Subcutaneous abdominal adipose tissue (tissue), 5 donors: ENCODE data around the gene TCF7L2.
A peak's percentile ranks its signal among the peaks of the same experiment; 100 is the strongest.

Experiments used
- H3K27ac ChIP-seq: one replicate; pipeline ENCODE4 v1.7.0; 2013; ENCODE audit warnings: low read depth, mild to moderate bottlenecking, inconsistent platforms, low read length, moderate library complexity
- H3K27me3 ChIP-seq, 5 donors: one replicate each; pipeline ENCODE4 v1.7.0; 2013; ENCODE audit warnings: low read length in 5 of 5, inconsistent platforms in 1 of 5; ENCODE audit not compliant: control insufficient read depth in 5 of 5, insufficient read depth in 4 of 5
- H3K36me3 ChIP-seq, 5 donors: one replicate each; pipeline ENCODE4 v1.7.0; 2013; ENCODE audit warnings: low read length in 5 of 5; ENCODE audit not compliant: control insufficient read depth in 5 of 5, insufficient read depth in 5 of 5
- H3K4me1 ChIP-seq, 5 donors: one replicate each; pipeline ENCODE4 v1.7.0; 2013; ENCODE audit warnings: low read length in 5 of 5, mild to moderate bottlenecking in 3 of 5, moderate library complexity in 1 of 5; ENCODE audit not compliant: control insufficient read depth in 5 of 5, insufficient read depth in 5 of 5
- H3K4me3 ChIP-seq, 5 donors: one replicate each; pipeline ENCODE4 v1.7.0; 2013; ENCODE audit warnings: low read length in 5 of 5, low read depth in 1 of 5
- H3K9ac ChIP-seq, 5 donors: one replicate each; pipeline ENCODE4 v1.7.0; 2013; ENCODE audit warnings: low read length in 5 of 5, mild to moderate bottlenecking in 4 of 5, moderate library complexity in 3 of 5
- H3K9me3 ChIP-seq, 5 donors: one replicate each; pipeline ENCODE4 v1.7.0; 2013; ENCODE audit warnings: low read length in 5 of 5; ENCODE audit not compliant: control insufficient read depth in 5 of 5
- donor health status: healthy.
- donor health status: healthy.
- donor health status: healthy.
- donor health status: healthy.
- donor health status: healthy.

TCF7L2 gene

GRCh38 chr10:113038985-113039384 is 88.9 kb downstream of the TCF7L2 start:
- Histone ChIP-seq H3K27me3 (no peaks in the 10 kb centered on the region), H3K36me3 (peaks cover 0 to 8% (median 3%) of the 10 kb centered on the region in 5 donors), H3K4me1 (peaks cover 6 to 49% (median 37%) of the 10 kb centered on the region in 5 donors), H3K9ac (no peak overlapping the region), H3K27ac (peak overlapping the region; percentile 9), H3K9me3 (no peaks in the 10 kb centered on the region), H3K4me3 (no peak overlapping the region)

- Histone ChIP-seq H3K4me3 (no peak overlapping the region), H3K9ac (no peak overlapping the region), H3K36me3 (peaks cover 0 to 8% (median 3%) of the 10 kb centered on the region in 5 donors), H3K27ac (peak overlapping the region; percentile 90), H3K4me1 (peaks cover 6 to 51% (median 39%) of the 10 kb centered on the region in 5 donors), H3K27me3 (no peaks in the 10 kb centered on the region), H3K9me3 (no peaks in the 10 kb centered on the region)
These were observed 91.3 kb downstream of the TCF7L2 start for GRCh38 chr10:113041324-113041723.

- Histone ChIP-seq H3K27me3 (no peaks in the 10 kb centered on the region), H3K27ac (peak overlapping the region; percentile 90), H3K9me3 (no peaks in the 10 kb centered on the region), H3K9ac (peak overlapping the region in 3 of 5 donors; percentile 9 to 25 (median 13)), H3K4me3 (no peak overlapping the region), H3K36me3 (peaks cover 0 to 8% (median 3%) of the 10 kb centered on the region in 5 donors), H3K4me1 (peaks cover 6 to 49% (median 42%) of the 10 kb centered on the region in 5 donors)
These were observed 92.0 kb downstream of the TCF7L2 start for GRCh38 chr10:113041841-113042750.

GRCh38 chr10:113042868-113043267 is 92.8 kb downstream of the TCF7L2 start:
- no peaks in the 10 kb centered on the region for H3K27me3 ChIP-seq
- H3K27ac ChIP-seq, result peak overlapping the region; percentile 90
- no peaks in the 10 kb centered on the region for H3K9me3 ChIP-seq
- H3K4me1 ChIP-seq, result peaks cover 6 to 55% (median 48%) of the 10 kb centered on the region in 5 donors
- peaks cover 0 to 8% (median 3%) of the 10 kb centered on the region in 5 donors for H3K36me3 ChIP-seq
- H3K4me3 ChIP-seq, result no peak overlapping the region
- H3K9ac ChIP-seq, result peak overlapping the region in 2 of 5 donors; percentile 13 to 74

GRCh38 chr10:113044016-113044755 is 94.1 kb downstream of the TCF7L2 start:
- Histone ChIP-seq H3K27ac (peak overlapping the region; percentile 90), H3K4me3 (no peak overlapping the region), H3K9ac (peak overlapping the region in 2 of 5 donors; percentile 29 to 74)

GRCh38 chr10:113045147-113046055 is 95.4 kb downstream of the TCF7L2 start:
- Histone ChIP-seq H3K4me3 (no peak overlapping the region), H3K27me3 (no peaks in the 10 kb centered on the region), H3K9ac (no peak overlapping the region), H3K36me3 (peaks cover 0 to 8% (median 3%) of the 10 kb centered on the region in 5 donors), H3K9me3 (no peaks in the 10 kb centered on the region), H3K4me1 (peaks cover 9 to 70% (median 59%) of the 10 kb centered on the region in 5 donors), H3K27ac (peak overlapping the region; percentile 90)

More at GRCh38 chr10:113044016-113044755, 94.1 kb downstream of the TCF7L2 start:
- H3K27me3 ChIP-seq, result no peaks in the 10 kb centered on the region
- H3K4me1 ChIP-seq, result peaks cover 9 to 68% (median 59%) of the 10 kb centered on the region in 5 donors
- no peaks in the 10 kb centered on the region for H3K9me3 ChIP-seq
- H3K36me3 ChIP-seq, result peaks cover 0 to 8% (median 3%) of the 10 kb centered on the region in 5 donors

- Histone ChIP-seq H3K36me3 (peaks cover 0 to 8% (median 0%) of the 10 kb centered on the region in 5 donors), H3K4me1 (peaks cover 6 to 78% (median 64%) of the 10 kb centered on the region in 5 donors), H3K9ac (peak overlapping the region in 2 of 5 donors; percentile 7 to 55), H3K9me3 (no peaks in the 10 kb centered on the region), H3K4me3 (no peak overlapping the region), H3K27ac (peak overlapping the region; percentile 90), H3K27me3 (no peaks in the 10 kb centered on the region)
These were observed 97.1 kb downstream of the TCF7L2 start for GRCh38 chr10:113047151-113047550.

- Histone ChIP-seq H3K27ac (peak overlapping the region; percentile 90), H3K9me3 (no peaks in the 10 kb centered on the region), H3K9ac (peak overlapping the region in 2 of 5 donors; percentile 40 to 55), H3K36me3 (peaks cover 0 to 8% (median 0%) of the 10 kb centered on the region in 5 donors), H3K4me1 (peaks cover 6 to 78% (median 64%) of the 10 kb centered on the region in 5 donors), H3K27me3 (no peaks in the 10 kb centered on the region), H3K4me3 (no peak overlapping the region)
These were observed 97.5 kb downstream of the TCF7L2 start for GRCh38 chr10:113047605-113047962.
